22Rv1 (cell line): ENCODE measurements around the gene FBXO47.

ENCODE experiments used
- H3K27ac ChIP-seq: fragments of 450-650 bp; 2 replicates; pipeline ENCODE4 v1.5.1; 2017
- CTCF ChIP-seq: fragments of 450-650 bp; IDR thresholded peaks from 2 replicates; pipeline ENCODE4 v1.5.1; 2017; ENCODE audit warnings: mild to moderate bottlenecking
- ZFX ChIP-seq: fragments of 450-650 bp; IDR thresholded peaks from 2 replicates; pipeline ENCODE4 v1.6.1; 2017; ENCODE audit warnings: antibody characterized with exemption, borderline replicate concordance

FBXO47 gene

GRCh38 chr17:38904892-38905291 is 62.3 kb downstream of the FBXO47 start:
- no peak overlapping the region for H3K27ac ChIP-seq
- TF ChIP-seq ZFX (no peak), CTCF (no peak)

- H3K27ac ChIP-seq = no peak overlapping the region
- TF ChIP-seq ZFX = no peak
- no peak for TF ChIP-seq CTCF
These were observed 63.8 kb downstream of the FBXO47 start for GRCh38 chr17:38903404-38903803.

DNA sequence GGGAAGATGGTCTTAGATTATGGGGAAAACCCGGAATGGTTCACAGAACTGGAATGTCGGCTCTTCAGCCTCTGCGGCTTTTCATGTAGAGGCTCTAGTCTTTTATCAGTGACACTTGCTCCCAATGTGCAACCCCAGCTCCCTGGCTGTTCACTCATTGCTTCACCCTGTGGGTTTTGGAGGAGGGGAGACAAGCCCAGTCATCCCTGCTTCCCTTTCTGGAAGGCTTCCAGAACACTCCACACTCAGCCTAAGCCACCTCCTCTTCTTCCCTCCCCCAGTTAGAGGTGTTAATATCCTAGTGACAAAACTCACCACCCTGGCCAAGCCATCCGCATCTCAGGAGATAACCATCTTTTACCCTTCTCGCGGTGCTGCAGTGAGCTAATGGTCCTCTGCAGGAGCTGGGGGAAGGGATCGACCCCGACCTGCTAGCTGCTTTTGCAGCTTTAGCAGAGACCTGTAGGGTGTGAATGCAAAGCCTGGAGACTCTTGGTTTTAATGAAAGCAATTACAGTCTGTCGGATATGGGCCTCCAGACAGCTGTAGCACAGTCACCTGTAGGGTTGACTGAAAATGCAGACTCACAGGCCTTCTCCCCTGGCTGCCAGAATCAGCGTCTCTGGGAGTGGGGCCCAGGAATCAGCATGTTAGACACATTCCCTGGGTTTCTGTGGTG is 66.1 kb downstream of the FBXO47 start:
- TF ChIP-seq ZFX (no peak), CTCF (no peak)
- no peak overlapping the region for H3K27ac ChIP-seq

GRCh38 chr17:38899421-38899820 is 67.8 kb downstream of the FBXO47 start:
- no peak overlapping the region for H3K27ac ChIP-seq
- TF ChIP-seq ZFX = no peak
- no peak for TF ChIP-seq CTCF

- TF ChIP-seq CTCF (no peak), ZFX (no peak)
- no peak overlapping the region for H3K27ac ChIP-seq
These were observed 68.3 kb downstream of the FBXO47 start for GRCh38 chr17:38898812-38899348.

- TF ChIP-seq ZFX (no peak), CTCF (no peak)
- no peak overlapping the region for H3K27ac ChIP-seq
These were observed 68.9 kb downstream of the FBXO47 start for GRCh38 chr17:38898291-38898679.

DNA sequence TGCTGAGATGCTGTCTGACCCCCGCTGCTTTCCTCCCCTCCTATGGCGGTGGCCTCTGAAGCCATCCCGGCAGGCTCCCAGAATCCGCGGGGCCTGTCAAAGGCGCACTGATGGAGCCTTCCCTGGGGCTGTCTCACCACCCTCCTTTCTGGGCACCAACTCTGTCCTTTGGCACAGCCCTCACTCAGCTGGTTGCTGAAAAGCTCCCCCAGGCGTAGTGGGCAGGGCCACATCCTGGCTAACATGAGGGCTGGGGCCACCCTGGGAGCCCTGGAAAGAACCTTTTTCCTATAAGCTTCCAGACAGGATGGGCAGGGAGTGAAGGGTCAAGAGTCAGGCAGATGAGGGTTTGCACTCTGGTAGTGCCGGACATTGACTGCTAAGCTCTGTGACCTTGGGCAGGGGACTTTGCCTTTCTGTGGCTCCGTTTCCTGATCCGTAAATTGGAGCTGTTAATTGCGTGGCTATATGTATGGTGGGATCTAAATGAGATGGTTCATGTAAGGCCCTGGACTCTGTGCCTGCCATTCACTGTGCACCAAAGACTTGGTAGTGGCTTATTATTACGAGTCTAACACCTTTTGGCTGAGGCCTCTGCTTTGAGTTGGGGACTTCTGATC is 69.4 kb downstream of the FBXO47 start:
- H3K27ac ChIP-seq = no peak overlapping the region
- TF ChIP-seq ZFX (no peak), CTCF (no peak)
